HG03575 (cell line): ENCODE measurements around the gene SNED1.

Source experiments
- ATAC-seq: cut with Tn5 transposase; IDR thresholded peaks from one replicate; pipeline ENCODE4 v1.9.1; 2021; ENCODE audit not compliant: unreplicated experiment, insufficient number of reproducible peaks, low FRiP score; ENCODE audit errors: extremely low read depth

The SNED1 gene

GRCh38 chr2:241014764-241015163 is 16.3 kb downstream of the SNED1 start:
- ATAC-seq = no peak

GRCh38 chr2:241015439-241015838 is 17.0 kb downstream of the SNED1 start:
- ATAC-seq = no peak

GRCh38 chr2:241017228-241017940 is 19.0 kb downstream of the SNED1 start:
- ATAC-seq = no peak

- ATAC-seq = no peak
These were observed 19.9 kb downstream of the SNED1 start for GRCh38 chr2:241018051-241018891.

GRCh38 chr2:241019441-241020139 is 21.2 kb downstream of the SNED1 start:
- no peak for ATAC-seq

- ATAC-seq = no peak
These were observed 21.8 kb downstream of the SNED1 start for GRCh38 chr2:241020201-241020600.

- ATAC-seq = no peak
These were observed 22.3 kb downstream of the SNED1 start for GRCh38 chr2:241020629-241021190.

GRCh38 chr2:241025639-241026038 is 27.2 kb downstream of the SNED1 start:
- no peak for ATAC-seq

- ATAC-seq = no peak
These were observed 31.3 kb downstream of the SNED1 start for GRCh38 chr2:241029599-241030332.

GRCh38 chr2:241030333-241030680 is 31.9 kb downstream of the SNED1 start:
- no peak for ATAC-seq

GRCh38 chr2:241030883-241031282 is 32.5 kb downstream of the SNED1 start:
- ATAC-seq = no peak

GRCh38 chr2:241031436-241032165 is 33.2 kb downstream of the SNED1 start:
- ATAC-seq = no peak

GRCh38 chr2:241033336-241033987 is 35.0 kb downstream of the SNED1 start:
- ATAC-seq = no peak

- no peak for ATAC-seq
These were observed 35.6 kb downstream of the SNED1 start for GRCh38 chr2:241033994-241034393.

- no peak for ATAC-seq
These were observed 36.2 kb downstream of the SNED1 start for GRCh38 chr2:241034490-241035141.

- no peak for ATAC-seq
These were observed 36.9 kb downstream of the SNED1 start for GRCh38 chr2:241035142-241035817.
